Measurements from ENCODE around the gene BUB3.

Gene BUB3

GRCh38 chr10:123141791-123142700 is 12.2 kb upstream of the BUB3 start:
- DNase-seq (ENCODE audit: low spot score), result no peak

- no peak for DNase-seq (ENCODE audit: low spot score)
Measured at GRCh38 chr10:123142701-123143161, 11.5 kb upstream of the BUB3 start.

DNA sequence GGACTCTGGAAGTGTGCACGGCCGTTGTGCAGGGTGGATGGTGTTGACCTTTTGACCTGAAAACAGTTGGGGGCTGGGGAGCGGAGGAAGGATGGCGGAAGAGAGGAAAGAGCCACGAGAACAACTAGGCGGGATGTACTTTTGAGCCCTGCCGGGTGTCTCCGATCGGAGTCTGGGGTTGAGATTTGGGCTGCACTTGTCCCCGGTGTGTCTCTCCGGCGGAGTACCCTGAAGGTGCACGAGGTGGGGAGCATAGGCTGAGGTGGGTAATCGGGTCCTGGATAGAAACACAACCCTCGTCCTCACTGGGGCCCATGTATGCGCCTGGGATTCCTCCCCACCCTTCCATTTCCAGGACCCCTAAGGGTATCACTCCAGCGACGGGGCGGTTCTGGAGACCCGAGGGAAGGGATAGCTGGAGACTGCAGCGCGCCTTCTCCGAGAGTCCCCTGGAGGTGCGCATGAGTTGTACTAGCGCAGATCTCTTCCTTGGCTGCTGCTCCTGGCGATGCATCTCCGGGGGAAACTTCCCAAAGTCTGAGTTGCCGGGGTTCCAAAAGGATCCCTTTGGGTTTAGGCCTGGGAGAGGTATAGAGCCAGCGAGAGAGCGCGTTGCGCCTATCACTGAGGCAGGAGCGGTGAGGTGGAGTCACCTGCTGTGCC is 10.9 kb upstream of the BUB3 start:
- DNase-seq (ENCODE audit: low spot score), result no peak

GRCh38 chr10:123143825-123144168 is 10.4 kb upstream of the BUB3 start:
- no peak for DNase-seq (ENCODE audit: low spot score)

GRCh38 chr10:123144697-123145541 is 9.3 kb upstream of the BUB3 start:
- no peak for DNase-seq (ENCODE audit: low spot score)

GRCh38 chr10:123145542-123146012 is 8.6 kb upstream of the BUB3 start:
- DNase-seq (ENCODE audit: low spot score), result no peak

- no peak for DNase-seq (ENCODE audit: low spot score)
Measured at GRCh38 chr10:123146013-123146893, 7.9 kb upstream of the BUB3 start.

DNA sequence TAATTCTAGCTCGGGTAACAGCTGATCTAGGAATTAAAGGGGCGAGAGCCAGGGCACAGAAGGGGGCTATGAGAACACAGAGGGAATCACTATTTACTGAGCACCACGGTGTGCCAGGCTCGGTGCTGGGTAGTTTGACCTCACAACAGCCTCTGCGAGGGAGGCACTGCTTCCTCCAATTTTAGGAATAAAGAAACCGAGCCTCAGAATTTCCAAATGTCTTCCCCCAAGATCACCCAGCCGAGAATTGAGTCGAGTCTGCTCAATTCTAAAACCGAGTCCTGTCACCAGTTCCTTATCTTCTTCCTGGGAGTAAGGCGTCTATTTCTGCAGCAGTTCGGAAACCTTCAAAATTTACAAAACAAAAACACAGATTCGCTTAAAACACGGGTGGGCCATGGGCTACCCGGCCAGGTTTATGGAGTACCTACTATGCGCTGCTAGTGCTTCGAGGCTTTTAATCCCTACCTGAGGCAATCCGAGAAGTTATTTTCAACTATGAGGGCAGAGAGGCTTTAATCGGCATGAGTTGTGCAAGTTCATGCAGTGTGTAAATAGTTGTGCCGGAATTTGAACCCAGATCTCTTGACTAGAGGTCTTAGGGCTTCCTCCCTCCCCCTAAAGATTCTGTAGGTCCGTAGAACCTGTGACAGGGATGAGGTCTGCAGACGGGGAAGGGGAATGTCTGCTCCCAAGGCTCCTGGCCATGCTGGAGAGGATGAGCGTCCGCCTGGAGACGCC is 7.1 kb upstream of the BUB3 start:
- no peak for DNase-seq (ENCODE audit: low spot score)

- DNase-seq (ENCODE audit: low spot score), result no peak
Measured at GRCh38 chr10:123147635-123148413, 6.4 kb upstream of the BUB3 start, which contains the start of gene HMX2. HMX2 (plus strand) TSS chr10:123148136; CDS start chr10:123148379, 243 bp downstream.

DNA sequence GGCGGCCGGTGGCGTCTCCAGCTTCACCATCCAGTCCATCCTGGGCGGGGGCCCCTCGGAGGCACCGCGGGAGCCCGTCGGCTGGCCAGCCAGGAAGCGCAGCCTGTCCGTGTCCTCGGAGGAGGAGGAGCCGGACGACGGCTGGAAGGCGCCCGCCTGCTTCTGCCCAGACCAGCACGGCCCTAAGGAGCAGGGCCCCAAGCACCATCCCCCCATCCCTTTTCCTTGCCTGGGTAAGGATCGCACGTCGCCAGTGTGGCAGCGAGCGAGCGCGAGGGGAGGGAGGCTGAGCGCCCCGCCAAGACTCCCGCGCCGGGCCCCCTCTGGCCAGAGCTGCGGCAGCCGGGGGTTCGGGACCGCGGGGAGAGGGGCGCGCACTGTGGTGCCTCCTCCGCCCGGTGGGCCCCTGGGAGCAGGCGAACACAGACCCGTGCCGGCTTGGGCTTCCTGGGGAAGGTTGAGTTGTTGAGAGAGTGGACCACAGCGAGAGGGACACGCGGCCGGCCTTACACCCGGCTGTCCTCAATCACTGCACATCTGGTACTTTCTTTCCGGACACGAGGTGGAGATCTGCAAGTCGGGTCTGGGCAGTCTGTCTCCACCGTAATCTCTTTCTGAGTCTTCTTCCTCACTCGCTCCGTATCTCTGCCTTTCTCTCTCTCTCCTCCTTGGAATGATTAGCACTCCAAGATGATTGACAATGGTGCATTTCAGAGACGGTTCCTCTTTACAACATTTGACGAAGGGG is 5.6 kb upstream of the BUB3 start:
- no peak for DNase-seq (ENCODE audit: low spot score)

- DNase-seq (ENCODE audit: low spot score), result no peak
Measured at GRCh38 chr10:123149162-123149567, 5.0 kb upstream of the BUB3 start.

GRCh38 chr10:123149568-123150270 is 4.5 kb upstream of the BUB3 start:
- DNase-seq (ENCODE audit: low spot score), result peak; percentile 54

- DNase-seq (ENCODE audit: low spot score), result no peak
Measured at GRCh38 chr10:123150271-123150985, 3.8 kb upstream of the BUB3 start.

DNA sequence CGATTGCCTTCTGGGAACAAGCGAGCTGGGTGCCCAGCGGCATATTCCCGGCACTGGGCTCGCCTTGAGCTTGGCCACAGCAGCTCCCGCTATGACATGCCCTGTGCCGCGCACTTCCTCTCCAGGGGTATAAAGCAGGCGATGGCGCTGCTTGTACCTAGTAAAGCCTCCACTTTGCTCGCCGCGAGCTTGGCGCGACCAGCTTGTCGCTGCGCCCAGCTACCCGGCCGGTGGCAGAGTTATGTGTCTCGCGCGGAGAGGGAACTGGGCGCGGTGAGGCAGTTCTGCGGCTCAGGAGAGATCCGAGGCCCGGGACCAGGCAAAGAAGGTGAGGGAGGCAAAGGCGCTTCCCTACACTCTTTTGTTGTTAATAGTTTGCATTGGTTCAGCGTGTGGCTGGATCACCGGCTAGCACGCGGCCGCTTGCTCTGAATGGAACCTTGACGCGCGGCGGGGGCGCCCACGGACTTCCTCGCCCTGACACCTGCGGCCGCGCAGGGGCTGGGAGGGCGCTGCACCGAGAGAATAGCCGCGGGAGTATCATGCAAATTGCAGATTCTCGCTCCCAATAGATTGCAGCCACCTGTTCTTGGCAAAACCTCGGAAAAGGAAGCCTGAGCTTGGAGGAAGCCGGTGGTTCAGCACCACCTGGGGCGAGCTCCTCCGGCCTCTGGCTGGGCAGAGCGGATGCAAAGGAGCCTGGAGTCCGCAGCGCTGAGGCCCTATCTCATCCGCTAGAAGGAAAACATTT is 3.0 kb upstream of the BUB3 start:
- no peak for DNase-seq (ENCODE audit: low spot score)

DNA sequence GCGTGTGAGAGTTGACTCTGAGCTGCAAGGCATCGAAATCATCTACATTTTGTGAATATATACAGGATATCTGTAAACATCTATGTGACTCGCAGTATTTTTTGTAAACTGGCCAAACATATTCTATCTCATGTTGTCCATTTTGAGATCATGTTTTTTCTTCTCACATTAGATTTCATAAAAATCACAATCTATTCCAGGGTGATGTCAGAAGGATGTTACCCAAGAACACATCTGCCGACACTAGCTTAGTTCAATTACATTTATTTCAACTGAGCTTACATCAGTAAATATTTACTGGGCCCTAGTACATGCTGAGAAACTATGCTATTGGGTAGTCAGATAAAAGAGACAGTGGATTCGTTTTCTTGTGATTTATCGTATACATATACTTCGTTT is 2.5 kb upstream of the BUB3 start:
- no peak for DNase-seq (ENCODE audit: low spot score)

DNA sequence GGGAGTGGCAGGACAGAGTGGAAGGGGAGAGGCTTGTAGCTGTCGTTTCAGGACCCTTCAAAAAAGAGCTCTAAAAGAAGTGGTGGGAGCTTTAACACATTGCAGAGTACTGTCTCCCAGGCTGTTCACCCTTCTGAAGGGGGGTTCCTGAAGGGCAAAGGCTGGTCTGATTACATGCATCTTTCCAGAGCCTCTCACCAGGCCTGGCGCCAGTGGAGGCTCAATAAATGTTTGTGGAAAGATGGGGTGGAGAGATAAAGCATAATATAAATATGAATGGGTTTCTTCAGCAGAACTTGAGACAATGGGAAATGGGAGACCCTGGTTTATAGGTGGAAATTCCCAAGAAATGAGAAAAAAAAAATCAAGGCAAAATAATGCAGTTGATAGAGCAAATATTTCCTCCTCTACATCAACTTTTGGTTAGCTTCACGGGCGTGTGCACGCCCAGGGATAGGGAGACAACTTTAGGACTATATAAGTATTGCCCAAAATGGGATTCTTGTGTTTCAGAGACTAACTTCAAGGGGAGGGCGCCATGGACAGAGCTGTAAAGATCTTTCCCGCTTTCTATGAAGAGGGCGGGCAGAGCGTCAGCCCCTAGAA is 613 bp upstream of the BUB3 start:
- DNase-seq (ENCODE audit: low spot score), result no peak
